Uterus (tissue), 4 donors: Measurements from ENCODE around the gene HID1. TPM values are rescaled to one million over a fixed set of nuclear protein-coding genes. Genes with fewer than 3 reads are reported as not detected.

Experiments
- DNase-seq, 2 donors: peaks; one replicate each; pipeline ENCODE4 v3.0.0-alpha.2; 2019 to 2020
- H3K27ac ChIP-seq, 2 donors: fragments of 200-600 bp; sonication (generic); 1 replicate in 1 of 2; 2 replicates in 1 of 2; pipeline ENCODE4 v1.5.1; 2016 to 2018
- H3K27me3 ChIP-seq, 2 donors: fragments of 200-600 bp; sonication (generic); one replicate each; pipeline ENCODE4 v1.5.1; 2018 to 2019; ENCODE audit warnings: control low read depth in 1 of 2
- H3K36me3 ChIP-seq, 2 donors: fragments of 200-600 bp; sonication (generic); one replicate each; pipeline ENCODE4 v1.5.1; 2019; ENCODE audit warnings: control low read depth in 1 of 2
- H3K4me1 ChIP-seq, 2 donors: fragments of 200-600 bp; sonication (generic); one replicate each; pipeline ENCODE4 v1.5.1; 2018 to 2019; ENCODE audit warnings: control low read depth in 1 of 2
- H3K4me3 ChIP-seq, 2 donors: fragments of 200-600 bp; sonication (generic); 1 replicate in 1 of 2; 2 replicates in 1 of 2; pipeline ENCODE4 v1.5.1; 2018 to 2019; ENCODE audit warnings: mild to moderate bottlenecking in 1 of 2
- H3K9me3 ChIP-seq, 2 donors: fragments of 200-600 bp; sonication (generic); one replicate each; pipeline ENCODE4 v1.5.1; 2019; ENCODE audit warnings: control low read depth in 1 of 2
- CTCF ChIP-seq, 4 experiments: fragments of 200-600 bp in 2 of 4; fragments of 450-650 bp in 2 of 4; sonication (generic) in 2 of 4; IDR thresholded peaks; one replicate each; pipeline ENCODE4 v1.5.1; 2016 to 2019; ENCODE audit warnings: antibody characterized with exemption in 4 of 4, mild to moderate bottlenecking in 2 of 4, moderate library complexity in 1 of 4
- POLR2A ChIP-seq, 2 donors: fragments of 450-650 bp; IDR thresholded peaks; one replicate each; pipeline ENCODE4 v1.6.1; 2016; ENCODE audit warnings: antibody characterized with exemption in 2 of 2, mild to moderate bottlenecking in 1 of 2, moderate library complexity in 1 of 2
- intact Hi-C: fragments of 100-400 bp; cut with DNase I; formaldehyde crosslinking; loops from one replicate; pipeline ENCODE4 v1.15.1; 2023; ENCODE audit warnings: low total_unique reads
- total RNA-seq, 4 donors: library from RNA; depleted of rRNA in 3 of 4; stranded (reverse); fragments of >200 nt in 3 of 4; gene quantifications; one replicate each; pipeline versions ENCODE4 v1.1.0 to v1.2.4, GENCODE V29; 2014 to 2023
- donor health status: DM: yes; HTN: yes; CAD: no.

The HID1 gene
- total RNA-seq, 4 donors from 2014 or later = 4.4 to 46.2 (median 22.6) TPM

DNA sequence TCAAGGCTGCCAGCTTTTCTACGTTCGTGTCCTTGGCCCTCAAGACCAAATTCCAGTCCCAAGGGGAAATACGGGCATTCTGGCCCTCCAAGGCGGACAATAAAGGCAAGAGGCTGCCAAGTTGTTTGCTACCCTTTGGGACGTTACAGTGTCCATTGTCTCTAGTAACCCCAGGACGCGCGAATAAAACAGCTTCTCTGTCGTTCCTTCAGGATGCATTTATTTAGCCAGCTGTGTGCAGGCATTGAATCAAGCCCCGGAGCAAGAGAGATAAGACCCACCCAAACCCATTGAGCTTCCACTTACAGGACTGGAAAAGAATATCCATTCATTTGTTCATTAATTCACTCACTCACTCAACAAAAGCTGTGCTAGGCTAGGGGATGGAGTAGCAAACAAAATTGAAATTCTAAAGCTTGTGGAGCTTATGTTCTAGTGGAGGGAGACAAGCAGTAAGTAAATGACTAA is 40.6 kb upstream of the HID1 start:
- intact Hi-C loops = loop anchor here (10.0 kb wide), 1 partner anchor 48 kb away; no protein-coding TSS in a partner anchor
- TF ChIP-seq POLR2A (IDR thresholded peaks at IDR 0.05) = no peak
- no peak for TF ChIP-seq CTCF (IDR thresholded peaks at IDR 0.05)
- no peaks in the 10 kb centered on the region for H3K27me3 ChIP-seq
- DNase-seq = no peak
- peaks cover 0 to 11% of the 10 kb centered on the region in 2 donors for H3K4me1 ChIP-seq
- H3K9me3 ChIP-seq = no peaks in the 10 kb centered on the region
- no peaks in the 10 kb centered on the region for H3K36me3 ChIP-seq
- peak overlapping the region; percentile 50 to 72 for H3K4me3 ChIP-seq
- peak overlapping the region; percentile 90 to 94 for H3K27ac ChIP-seq

GRCh38 chr17:75012346-75013091 is 40.0 kb upstream of the HID1 start, which contains the start of gene MRPL58:
Gene MRPL58 (plus strand): TSS chr17:75012670. CDS start chr17:75012687, 17 bp downstream.
- no peaks in the 10 kb centered on the region for H3K27me3 ChIP-seq
- H3K36me3 ChIP-seq = no peaks in the 10 kb centered on the region
- no peaks in the 10 kb centered on the region for H3K9me3 ChIP-seq
- TF ChIP-seq POLR2A (IDR thresholded peaks at IDR 0.05) (peak in 1 of 2 donors; percentile 45), CTCF (IDR thresholded peaks at IDR 0.05) (peak; percentile 35 to 79 (median 63))
- peak within 1 kb of the TSS; percentile 90 to 94 for H3K27ac ChIP-seq
- peak; percentile 76 to 85 for DNase-seq
- intact Hi-C loops = loop anchor here (10.0 kb wide), 1 partner anchor 48 kb away; no protein-coding TSS in a partner anchor
- H3K4me1 ChIP-seq = peaks cover 0 to 11% of the 10 kb centered on the region in 2 donors
- peak within 1 kb of the TSS; percentile 50 to 72 for H3K4me3 ChIP-seq

- no peaks in the 10 kb centered on the region for H3K36me3 ChIP-seq
- peaks cover 0 to 11% of the 10 kb centered on the region in 2 donors for H3K4me1 ChIP-seq
- no peaks in the 10 kb centered on the region for H3K9me3 ChIP-seq
- intact Hi-C loops = loop anchor here (10.0 kb wide), 1 partner anchor 47 kb away; no protein-coding TSS in a partner anchor
- no peaks in the 10 kb centered on the region for H3K27me3 ChIP-seq
- TF ChIP-seq POLR2A (IDR thresholded peaks at IDR 0.05) (no peak), CTCF (IDR thresholded peaks at IDR 0.05) (no peak)
- peak overlapping the region; percentile 50 to 72 for H3K4me3 ChIP-seq
- H3K27ac ChIP-seq = peak overlapping the region; percentile 90 to 94
- DNase-seq = no peak
These were observed 39.5 kb upstream of the HID1 start for GRCh38 chr17:75012096-75012345.

GRCh38 chr17:75011401-75012095 is 39.0 kb upstream of the HID1 start:
- Histone ChIP-seq H3K27ac (peak overlapping the region; percentile 90 to 94), H3K4me3 (peak overlapping the region; percentile 50 to 72), H3K4me1 (peaks cover 0 to 11% of the 10 kb centered on the region in 2 donors), H3K9me3 (no peaks in the 10 kb centered on the region), H3K36me3 (no peaks in the 10 kb centered on the region), H3K27me3 (no peaks in the 10 kb centered on the region)
- intact Hi-C loops = loop anchor here (10.0 kb wide), 1 partner anchor 47 kb away; no protein-coding TSS in a partner anchor
- no peak for TF ChIP-seq POLR2A (IDR thresholded peaks at IDR 0.05)
- no peak for TF ChIP-seq CTCF (IDR thresholded peaks at IDR 0.05)
- peak; percentile 81 to 86 for DNase-seq
